GM12801 (cell line): ENCODE measurements around the gene ARID3B.

Source experiments
- TF ChIP-seq, protein P1 (sequence below): IDR thresholded peaks from one replicate; pipeline ENCODE4 v1.5.1; 2011; ENCODE audit warnings: control low read depth; ENCODE audit not compliant: insufficient read length; ENCODE audit errors: extremely low read depth

The ARID3B gene

DNA sequence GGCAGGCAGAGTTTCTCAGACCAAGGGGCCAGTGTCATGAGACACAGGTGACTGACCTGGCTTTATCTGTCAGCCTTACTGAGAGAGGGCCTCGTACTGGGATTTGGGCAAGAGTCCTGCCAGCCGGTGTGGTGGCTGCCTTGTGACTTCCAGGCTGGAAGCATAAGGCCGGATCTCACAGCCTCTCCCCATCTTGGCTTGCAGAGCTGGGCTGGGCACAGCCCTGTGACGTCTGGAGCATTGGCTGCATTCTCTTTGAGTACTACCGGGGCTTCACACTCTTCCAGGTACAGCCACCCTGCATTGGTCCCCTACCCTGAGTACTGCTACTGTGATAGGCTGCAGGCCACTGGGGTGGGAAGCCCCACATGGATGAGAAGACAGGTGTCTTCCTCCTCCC lies 86.7 kb downstream of the ARID3B start:
- TF ChIP-seq, protein P1, sequence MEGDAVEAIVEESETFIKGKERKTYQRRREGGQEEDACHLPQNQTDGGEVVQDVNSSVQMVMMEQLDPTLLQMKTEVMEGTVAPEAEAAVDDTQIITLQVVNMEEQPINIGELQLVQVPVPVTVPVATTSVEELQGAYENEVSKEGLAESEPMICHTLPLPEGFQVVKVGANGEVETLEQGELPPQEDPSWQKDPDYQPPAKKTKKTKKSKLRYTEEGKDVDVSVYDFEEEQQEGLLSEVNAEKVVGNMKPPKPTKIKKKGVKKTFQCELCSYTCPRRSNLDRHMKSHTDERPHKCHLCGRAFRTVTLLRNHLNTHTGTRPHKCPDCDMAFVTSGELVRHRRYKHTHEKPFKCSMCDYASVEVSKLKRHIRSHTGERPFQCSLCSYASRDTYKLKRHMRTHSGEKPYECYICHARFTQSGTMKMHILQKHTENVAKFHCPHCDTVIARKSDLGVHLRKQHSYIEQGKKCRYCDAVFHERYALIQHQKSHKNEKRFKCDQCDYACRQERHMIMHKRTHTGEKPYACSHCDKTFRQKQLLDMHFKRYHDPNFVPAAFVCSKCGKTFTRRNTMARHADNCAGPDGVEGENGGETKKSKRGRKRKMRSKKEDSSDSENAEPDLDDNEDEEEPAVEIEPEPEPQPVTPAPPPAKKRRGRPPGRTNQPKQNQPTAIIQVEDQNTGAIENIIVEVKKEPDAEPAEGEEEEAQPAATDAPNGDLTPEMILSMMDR: no peak

DNA sequence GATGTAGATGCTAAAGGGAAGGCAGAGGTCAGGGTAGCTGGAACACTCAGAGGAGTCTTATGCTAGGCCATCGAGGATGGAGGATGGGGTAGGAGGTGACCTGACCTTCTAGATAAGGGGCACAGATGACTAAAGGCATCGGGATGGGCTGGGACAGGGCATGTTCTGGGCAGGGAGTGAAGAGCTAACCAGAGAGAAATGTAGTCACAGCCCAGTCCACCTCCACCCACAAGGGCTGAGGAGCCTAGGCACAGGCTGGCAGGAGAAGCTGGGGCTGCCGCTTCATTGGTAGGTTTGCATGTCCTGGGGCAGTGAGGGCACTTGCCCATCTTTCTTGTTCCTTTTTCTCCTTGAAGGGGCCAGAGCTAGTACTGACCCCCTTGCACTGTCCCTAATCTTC lies 87.2 kb downstream of the ARID3B start:
- TF ChIP-seq, protein P1: no peak

DNA sequence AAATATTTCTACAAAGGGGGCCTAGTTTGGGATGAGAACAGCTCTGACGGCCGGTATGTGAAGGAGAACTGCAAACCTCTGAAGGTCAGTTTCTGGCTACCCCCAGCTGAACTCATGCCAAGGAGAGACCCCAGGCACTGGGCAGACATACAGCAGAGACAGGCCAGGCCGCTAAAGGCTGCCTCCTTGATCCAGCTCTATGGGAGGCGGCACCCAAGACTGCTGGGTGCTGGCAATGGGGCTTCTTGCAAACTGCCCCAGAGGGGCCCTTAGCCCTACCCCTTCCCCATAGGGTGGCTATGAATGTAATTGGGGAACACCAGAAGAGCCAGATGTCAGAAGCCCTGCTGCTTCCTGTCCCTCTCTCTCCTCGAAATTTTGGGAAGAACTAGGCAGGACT lies 87.9 kb downstream of the ARID3B start:
- TF ChIP-seq, protein P1: no peak

DNA sequence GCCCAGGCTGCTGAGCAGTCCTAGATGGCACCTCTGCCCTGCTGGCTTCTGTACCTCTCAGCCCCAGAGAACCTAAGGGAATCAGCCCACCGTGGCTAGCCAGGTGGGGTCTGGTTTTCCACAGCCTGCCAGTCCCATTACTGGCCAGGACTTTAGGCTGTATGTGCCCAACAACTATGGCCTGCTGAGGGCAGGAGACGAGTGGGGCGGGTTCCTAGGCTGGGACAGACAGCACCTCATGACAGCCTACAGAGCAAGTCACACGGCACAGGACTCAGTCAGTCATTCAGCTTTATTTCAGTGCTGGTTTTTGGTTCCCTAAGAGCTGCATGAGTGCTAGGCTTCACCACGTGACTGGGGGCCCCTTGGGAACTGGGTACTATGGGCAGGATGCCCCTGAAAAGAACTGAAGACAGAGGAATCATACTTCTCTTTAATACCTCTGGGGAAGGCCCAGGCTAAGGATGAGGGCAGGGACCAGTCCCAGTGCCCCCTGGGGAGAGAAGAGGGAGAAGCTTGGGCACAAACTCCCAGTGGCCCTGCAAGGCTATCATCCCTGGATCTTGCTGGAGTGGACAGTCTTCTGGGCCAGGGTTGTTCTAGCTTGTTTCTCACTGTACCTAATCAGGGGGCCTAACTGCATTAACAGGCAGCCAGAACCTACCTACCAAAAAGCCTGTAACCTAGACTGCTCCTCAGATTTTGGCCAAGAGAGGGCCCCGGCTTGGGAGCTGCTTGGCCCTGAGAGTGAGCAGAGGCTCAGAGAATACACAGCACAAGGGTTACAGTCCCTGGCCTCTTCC lies 89.5 kb downstream of the ARID3B start:
- TF ChIP-seq, protein P1: no peak

DNA sequence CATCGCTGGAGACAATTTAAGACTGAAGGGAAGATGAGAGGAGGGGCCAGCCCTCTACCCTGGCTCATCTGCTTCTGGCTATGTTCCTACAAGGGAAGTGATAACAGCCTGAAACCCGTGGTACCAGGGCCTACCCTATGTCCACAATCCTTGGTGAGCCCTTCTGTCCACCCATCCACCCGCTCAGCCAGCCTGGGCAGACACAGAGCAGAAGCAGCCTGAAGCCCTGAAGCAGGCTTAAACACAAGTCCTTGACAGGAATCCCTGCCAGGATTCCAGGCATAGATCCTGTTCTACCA lies 90.0 kb downstream of the ARID3B start:
- TF ChIP-seq, protein P1: no peak

DNA sequence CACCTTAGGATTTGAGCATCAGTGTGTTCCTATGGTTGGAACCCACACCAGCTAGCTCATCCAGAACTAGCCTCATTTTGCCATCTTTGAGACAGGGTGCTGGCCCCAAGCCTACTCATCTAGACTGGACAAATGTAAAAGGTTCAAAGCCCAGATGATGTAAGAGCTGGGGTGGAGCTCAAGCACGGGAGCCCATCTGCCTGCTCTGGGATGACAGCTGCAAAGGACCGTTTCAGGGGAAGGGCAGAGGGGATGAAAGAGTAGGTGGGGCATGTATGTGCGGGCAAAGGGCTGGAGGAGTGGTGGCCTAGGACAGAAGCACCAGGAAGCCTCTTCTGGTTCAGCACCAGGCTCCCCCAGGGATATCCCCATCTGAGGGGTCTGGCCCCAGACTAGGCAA lies 90.4 kb downstream of the ARID3B start:
- TF ChIP-seq, protein P1: no peak

DNA sequence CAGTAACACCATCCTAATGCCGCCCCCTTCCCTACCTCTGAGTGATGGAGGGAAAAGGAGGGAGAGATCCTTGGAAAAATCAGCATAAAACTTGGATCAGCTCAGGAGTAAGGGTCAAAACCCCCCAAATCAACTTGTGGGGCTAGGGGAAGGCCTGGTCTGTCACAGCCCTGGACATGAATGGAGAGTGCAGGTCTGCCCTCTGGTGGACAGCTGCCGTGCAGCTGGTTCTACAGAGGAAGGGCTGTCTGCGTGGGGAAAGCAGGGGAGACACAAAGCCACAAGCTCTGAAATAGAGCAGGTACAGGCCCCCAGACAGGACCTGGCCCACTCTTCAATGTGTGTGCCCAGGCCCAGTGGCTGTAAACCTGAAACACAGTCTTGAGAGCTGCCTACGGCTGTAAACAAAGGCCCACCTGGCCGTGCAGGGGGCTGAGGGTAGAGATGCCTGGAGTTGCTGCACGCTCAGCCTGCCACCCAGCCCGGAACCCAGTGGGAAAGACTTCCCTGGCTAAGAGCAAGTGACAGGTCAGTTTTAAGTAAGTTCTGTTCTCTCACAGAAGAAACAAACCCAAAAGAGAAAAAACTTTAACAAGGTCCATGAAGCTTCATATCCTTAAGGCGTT lies 91.0 kb downstream of the ARID3B start:
- TF ChIP-seq, protein P1: no peak
